Astrocyte (in vitro differentiated cells and primary cell): ENCODE results near the gene DAP. TPM values are rescaled to one million over a fixed set of nuclear protein-coding genes. Genes with fewer than 3 reads are reported as not detected.

Source experiments
- DNase-seq: peaks from one replicate; pipeline ENCODE4 v3.0.0-alpha.2; 2010; ENCODE audit warnings: low read depth
- FAIRE-seq: peaks from 2 replicates; lab custom pipeline; 2011; peaks lifted over from hg19 to GRCh38; lab: Jason Lieb, UNC
- H2AFZ ChIP-seq: 2 replicates; pipeline ENCODE4 v1.6.0; 2012; ENCODE audit warnings: low read depth, low read length, inconsistent platforms
- H3K27ac ChIP-seq: 2 replicates; pipeline ENCODE4 v1.5.1; 2011; ENCODE audit warnings: low read depth, low read length, inconsistent platforms
- H3K27me3 ChIP-seq: 2 replicates; pipeline ENCODE4 v1.6.0; 2011; ENCODE audit warnings: low read length, inconsistent platforms; ENCODE audit not compliant: insufficient read depth
- H3K36me3 ChIP-seq: 2 replicates; pipeline ENCODE4 v1.5.1; 2011; ENCODE audit warnings: low read length, inconsistent platforms; ENCODE audit not compliant: insufficient read depth
- H3K4me1 ChIP-seq: 2 replicates; pipeline ENCODE4 v1.5.1; 2011; ENCODE audit warnings: low read length, inconsistent platforms; ENCODE audit not compliant: insufficient read depth
- H3K4me2 ChIP-seq: 2 replicates; pipeline ENCODE4 v1.6.0; 2012; ENCODE audit warnings: low read length, inconsistent platforms
- H3K4me3 ChIP-seq: 2 replicates; pipeline ENCODE4 v1.5.1; 2011; ENCODE audit warnings: low read depth, mild to moderate bottlenecking, low read length, inconsistent platforms; ENCODE audit not compliant: insufficient read depth
- H3K79me2 ChIP-seq: 2 replicates; pipeline ENCODE4 v1.6.0; 2012; ENCODE audit warnings: mild to moderate bottlenecking, low read length, inconsistent platforms; ENCODE audit not compliant: insufficient read depth
- H3K9ac ChIP-seq: 2 replicates; pipeline ENCODE4 v1.6.0; 2012; ENCODE audit warnings: mild to moderate bottlenecking, low read length, inconsistent platforms
- H3K9me3 ChIP-seq: 2 replicates; pipeline ENCODE4 v1.5.1; 2012; ENCODE audit warnings: low read depth, mild to moderate bottlenecking, low read length, inconsistent platforms; ENCODE audit not compliant: insufficient read depth
- H4K20me1 ChIP-seq: 2 replicates; pipeline ENCODE4 v1.6.0; 2012; ENCODE audit warnings: low read length, inconsistent platforms; ENCODE audit not compliant: insufficient read depth
- H3K27ac Mint-ChIP-seq: one replicate; pipeline ENCODE4 v1.8.0; 2021; ENCODE audit warnings: mild to moderate bottlenecking, mixed read lengths; ENCODE audit not compliant: unreplicated experiment
- H3K27me3 Mint-ChIP-seq: one replicate; pipeline ENCODE4 v1.8.0; 2021; ENCODE audit warnings: low read depth, mixed read lengths; ENCODE audit not compliant: unreplicated experiment
- H3K36me3 Mint-ChIP-seq: one replicate; pipeline ENCODE4 v1.8.0; 2021; ENCODE audit warnings: low read depth, mixed read lengths; ENCODE audit not compliant: unreplicated experiment
- H3K4me1 Mint-ChIP-seq: one replicate; pipeline ENCODE4 v1.8.0; 2021; ENCODE audit warnings: low read depth, mixed read lengths; ENCODE audit not compliant: unreplicated experiment
- H3K4me3 Mint-ChIP-seq: one replicate; pipeline ENCODE4 v1.8.0; 2021; ENCODE audit warnings: mild to moderate bottlenecking, moderate library complexity, mixed read lengths; ENCODE audit not compliant: unreplicated experiment
- H3K9me3 Mint-ChIP-seq: one replicate; pipeline ENCODE4 v1.8.0; 2021; ENCODE audit warnings: mild to moderate bottlenecking, mixed read lengths; ENCODE audit not compliant: unreplicated experiment
- CTCF ChIP-seq: IDR thresholded peaks from 2 replicates; pipeline ENCODE4 v1.5.1; 2011; ENCODE audit warnings: low read depth, mild to moderate bottlenecking, inconsistent platforms, low read length, moderate library complexity; ENCODE audit not compliant: insufficient read depth
- EZH2 ChIP-seq: IDR thresholded peaks from 2 replicates; pipeline ENCODE4 v1.6.1; 2012; ENCODE audit warnings: mild to moderate bottlenecking, low read length, inconsistent platforms; ENCODE audit not compliant: insufficient read depth
- total RNA-seq: library from RNA; stranded (reverse); gene quantifications from 2 replicates; pipeline ENCODE4 v1.2.1, GENCODE V29; 2021

DAP gene
- total RNA-seq, 1 donor from 2014 or later = 239 TPM

GRCh38 chr5:10707198-10708142, 53.6 kb downstream of the DAP start:
- Histone ChIP-seq H3K79me2 (peaks cover 45% of the 10 kb centered on the region), H4K20me1 (peaks cover 61% of the 10 kb centered on the region), H3K9ac (peak overlapping the region; percentile 1), H3K27ac (peak overlapping the region; percentile 55), H3K4me1 (peaks cover 56% of the 10 kb centered on the region), H3K9me3 (no peaks in the 10 kb centered on the region), H3K36me3 (no peaks in the 10 kb centered on the region), H3K4me3 (no peak overlapping the region), H3K27me3 (no peaks in the 10 kb centered on the region), H2AFZ (no peak overlapping the region), H3K4me2 (peak overlapping the region; percentile 38)
- no peaks in the 10 kb centered on the region for H3K9me3 Mint-ChIP-seq
- FAIRE-seq (no peak), DNase-seq (peak; percentile 49)
- no peak overlapping the region for H3K27ac Mint-ChIP-seq
- H3K36me3 Mint-ChIP-seq = peaks cover 14% of the 10 kb centered on the region
- H3K4me1 Mint-ChIP-seq = peaks cover 44% of the 10 kb centered on the region
- H3K4me3 Mint-ChIP-seq = no peak overlapping the region
- no peaks in the 10 kb centered on the region for H3K27me3 Mint-ChIP-seq
- TF ChIP-seq EZH2 (no peak), CTCF (no peak)

DNA sequence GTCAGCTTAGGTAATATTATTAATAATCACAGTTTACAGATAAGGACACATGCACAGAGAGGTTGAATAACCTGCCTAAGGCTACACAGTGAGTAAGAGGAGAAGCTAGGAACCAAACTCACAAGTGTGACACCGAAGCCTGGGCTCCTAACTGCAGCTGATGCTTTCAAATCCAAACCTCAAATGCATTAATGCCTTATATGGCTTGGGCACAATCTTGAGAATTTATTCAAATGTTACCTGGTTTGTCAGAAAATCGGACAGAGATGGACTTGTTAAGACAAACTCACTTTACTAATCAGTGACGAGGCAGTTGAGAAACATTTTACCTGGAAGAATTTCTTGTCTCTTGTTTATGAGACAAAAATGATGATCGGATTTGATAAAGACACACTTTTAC, 54.7 kb downstream of the DAP start:
- Histone ChIP-seq H2AFZ (no peak overlapping the region), H3K9ac (peak overlapping the region; percentile 2), H4K20me1 (peaks cover 55% of the 10 kb centered on the region), H3K4me1 (peaks cover 66% of the 10 kb centered on the region), H3K79me2 (peaks cover 38% of the 10 kb centered on the region), H3K4me2 (no peak overlapping the region), H3K9me3 (no peaks in the 10 kb centered on the region), H3K36me3 (no peaks in the 10 kb centered on the region), H3K27ac (peak overlapping the region; percentile 55), H3K4me3 (no peak overlapping the region), H3K27me3 (no peaks in the 10 kb centered on the region)
- peaks cover 11% of the 10 kb centered on the region for H3K36me3 Mint-ChIP-seq
- no peak overlapping the region for H3K4me3 Mint-ChIP-seq
- DNase-seq (no peak), FAIRE-seq (no peak)
- no peak overlapping the region for H3K27ac Mint-ChIP-seq
- H3K9me3 Mint-ChIP-seq = no peaks in the 10 kb centered on the region
- no peaks in the 10 kb centered on the region for H3K27me3 Mint-ChIP-seq
- TF ChIP-seq CTCF = no peak
- TF ChIP-seq EZH2 = no peak
- peaks cover 54% of the 10 kb centered on the region for H3K4me1 Mint-ChIP-seq

GRCh38 chr5:10705747-10706146, 55.3 kb downstream of the DAP start:
- no peak for TF ChIP-seq EZH2
- no peak for TF ChIP-seq CTCF
- H3K9ac ChIP-seq = peak overlapping the region; percentile 48
- DNase-seq (peak; percentile 41), FAIRE-seq (no peak)
- H2AFZ ChIP-seq = no peak overlapping the region
- no peak overlapping the region for H3K4me3 ChIP-seq
- peak overlapping the region; percentile 83 for H3K27ac Mint-ChIP-seq
- H3K27ac ChIP-seq = peak overlapping the region; percentile 79
- H3K4me1 ChIP-seq = peaks cover 72% of the 10 kb centered on the region
- H3K27me3 ChIP-seq = no peaks in the 10 kb centered on the region
- peaks cover 55% of the 10 kb centered on the region for H3K4me1 Mint-ChIP-seq
- no peaks in the 10 kb centered on the region for H3K9me3 ChIP-seq
- H3K27me3 Mint-ChIP-seq = no peaks in the 10 kb centered on the region
- peaks cover 9% of the 10 kb centered on the region for H3K36me3 Mint-ChIP-seq
- H3K36me3 ChIP-seq = no peaks in the 10 kb centered on the region
- H3K4me2 ChIP-seq = peak overlapping the region; percentile 33
- peaks cover 40% of the 10 kb centered on the region for H3K79me2 ChIP-seq
- peaks cover 57% of the 10 kb centered on the region for H4K20me1 ChIP-seq
- no peak overlapping the region for H3K4me3 Mint-ChIP-seq
- H3K9me3 Mint-ChIP-seq = no peaks in the 10 kb centered on the region
